GM18526 (cell line): Measurements from ENCODE around the gene USB1.
A peak's percentile ranks its signal among the peaks of the same experiment; 100 is the strongest.

Experiments used
- POLR2A ChIP-seq: IDR thresholded peaks from 3 replicates; pipeline ENCODE4 v1.6.1; 2011; ENCODE audit not compliant: insufficient read length; ENCODE audit errors: extremely low read depth

USB1 gene

DNA sequence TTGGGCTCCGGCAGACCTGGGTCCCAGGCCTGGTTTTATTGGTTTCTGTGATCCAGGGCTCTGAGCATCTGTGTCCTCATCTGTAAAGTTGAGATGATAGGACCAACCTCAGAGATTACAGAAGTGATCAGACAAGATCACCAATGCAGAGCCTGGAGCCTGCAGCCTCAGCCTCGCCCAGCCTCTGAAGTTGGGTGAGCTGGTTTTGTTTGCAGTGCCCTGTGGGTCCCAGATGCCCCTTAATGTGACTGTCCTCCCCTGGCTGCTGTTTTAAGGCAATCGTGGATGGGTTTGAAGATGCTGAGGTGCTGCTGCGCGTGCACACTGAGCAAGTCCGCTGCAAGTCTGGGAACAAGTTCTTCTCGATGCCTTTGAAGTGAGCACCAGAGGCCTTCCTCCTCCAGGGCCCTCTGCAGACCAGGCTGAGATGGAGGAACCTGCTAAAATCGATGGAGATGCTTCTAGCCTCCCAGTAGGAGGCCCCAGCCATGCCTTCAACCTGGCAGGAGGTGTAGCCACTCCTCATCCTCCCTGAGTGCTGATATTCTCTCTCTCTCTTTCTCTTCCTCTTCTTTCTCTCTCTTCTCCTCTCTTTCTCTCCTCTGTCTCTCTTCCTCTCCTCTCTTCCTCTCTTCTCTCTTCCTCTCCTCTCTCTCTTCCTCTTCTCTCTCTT, 18.8 kb downstream of the USB1 start:
- TF ChIP-seq POLR2A: no peak

DNA sequence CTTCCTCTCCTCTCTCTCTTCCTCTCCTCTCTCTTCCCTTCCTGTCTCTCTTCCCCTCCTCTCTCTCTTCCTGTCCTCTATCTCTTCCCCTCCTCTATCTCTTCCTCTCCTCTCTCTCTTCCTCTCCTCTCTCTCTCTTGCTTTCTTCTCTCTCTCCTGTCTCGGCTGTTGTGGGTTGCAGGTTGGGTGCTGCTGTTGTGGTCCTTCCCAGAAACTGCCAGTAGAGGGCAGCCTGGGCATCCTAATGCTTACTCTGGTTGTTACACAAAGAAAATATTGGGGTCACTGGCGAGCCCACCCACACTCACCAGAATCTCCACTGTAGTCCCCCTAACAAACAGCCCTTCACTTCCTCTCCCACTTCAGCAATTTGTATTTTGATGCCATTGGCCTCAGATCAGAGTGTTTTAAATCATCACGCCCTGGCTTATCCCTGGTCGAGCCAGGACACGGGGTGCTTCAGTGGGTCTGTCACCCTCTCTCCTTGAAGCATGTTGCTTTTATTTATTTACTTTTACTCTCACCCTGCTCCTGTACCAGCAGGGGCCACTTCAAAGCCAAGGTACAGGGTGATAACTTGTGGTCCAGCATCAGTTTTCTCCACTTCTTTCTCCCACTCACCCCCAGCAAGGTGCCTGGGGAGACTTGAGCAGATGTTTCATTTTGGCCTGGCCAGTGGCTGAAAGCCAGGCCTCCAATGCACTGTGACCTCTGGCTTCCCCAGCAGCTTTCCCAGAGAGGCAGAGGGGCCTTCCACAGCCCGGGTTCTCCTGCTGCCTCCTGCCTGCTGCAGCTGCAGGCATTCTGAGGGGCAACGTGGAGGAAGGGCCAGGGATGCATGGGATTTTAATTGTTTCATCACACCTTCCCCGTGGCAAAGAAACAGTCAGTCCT, 19.7 kb downstream of the USB1 start:
- no peak for TF ChIP-seq POLR2A

DNA sequence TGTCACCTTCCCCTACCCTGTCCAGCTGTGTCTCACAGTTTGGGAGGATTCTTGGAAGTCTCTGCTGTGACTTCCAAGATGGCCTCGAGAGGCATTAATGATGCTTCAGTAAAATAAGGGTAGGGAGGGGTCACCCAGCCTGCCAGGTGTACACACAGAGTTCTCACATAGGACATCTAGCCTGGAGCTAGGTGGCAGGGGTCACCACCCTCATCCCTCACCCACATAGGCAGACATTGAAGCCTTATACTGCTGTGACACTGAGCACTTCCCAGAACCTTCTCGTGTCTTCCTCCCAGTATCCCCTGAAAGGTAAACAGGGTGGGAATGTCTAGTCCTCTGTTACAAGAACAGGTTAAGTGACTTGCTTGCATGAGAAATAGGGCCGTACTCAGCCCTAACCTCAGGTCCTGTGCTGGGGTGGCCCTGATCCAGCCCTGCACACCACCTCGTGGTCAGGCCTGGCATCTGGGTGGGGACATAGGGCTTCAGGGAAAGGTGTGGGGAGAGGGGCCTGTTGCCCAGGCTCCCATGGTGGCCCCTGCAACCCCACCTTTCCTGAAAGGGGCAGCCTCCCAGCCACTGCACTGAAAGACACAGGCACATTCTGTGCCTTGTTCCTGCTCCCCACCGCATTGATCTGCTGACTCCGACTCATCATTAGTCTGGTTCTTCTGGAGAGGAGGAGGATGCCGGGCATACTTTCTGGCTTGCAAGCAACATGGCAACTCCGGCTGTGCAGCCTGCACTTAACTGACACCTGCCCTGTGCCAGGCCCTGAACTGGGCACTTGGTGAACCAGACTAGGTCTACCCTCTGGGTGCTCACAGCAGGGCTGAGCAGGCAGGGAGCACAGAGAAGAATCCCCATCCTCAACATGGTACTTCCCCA, 20.7 kb downstream of the USB1 start:
- TF ChIP-seq POLR2A: no peak

DNA sequence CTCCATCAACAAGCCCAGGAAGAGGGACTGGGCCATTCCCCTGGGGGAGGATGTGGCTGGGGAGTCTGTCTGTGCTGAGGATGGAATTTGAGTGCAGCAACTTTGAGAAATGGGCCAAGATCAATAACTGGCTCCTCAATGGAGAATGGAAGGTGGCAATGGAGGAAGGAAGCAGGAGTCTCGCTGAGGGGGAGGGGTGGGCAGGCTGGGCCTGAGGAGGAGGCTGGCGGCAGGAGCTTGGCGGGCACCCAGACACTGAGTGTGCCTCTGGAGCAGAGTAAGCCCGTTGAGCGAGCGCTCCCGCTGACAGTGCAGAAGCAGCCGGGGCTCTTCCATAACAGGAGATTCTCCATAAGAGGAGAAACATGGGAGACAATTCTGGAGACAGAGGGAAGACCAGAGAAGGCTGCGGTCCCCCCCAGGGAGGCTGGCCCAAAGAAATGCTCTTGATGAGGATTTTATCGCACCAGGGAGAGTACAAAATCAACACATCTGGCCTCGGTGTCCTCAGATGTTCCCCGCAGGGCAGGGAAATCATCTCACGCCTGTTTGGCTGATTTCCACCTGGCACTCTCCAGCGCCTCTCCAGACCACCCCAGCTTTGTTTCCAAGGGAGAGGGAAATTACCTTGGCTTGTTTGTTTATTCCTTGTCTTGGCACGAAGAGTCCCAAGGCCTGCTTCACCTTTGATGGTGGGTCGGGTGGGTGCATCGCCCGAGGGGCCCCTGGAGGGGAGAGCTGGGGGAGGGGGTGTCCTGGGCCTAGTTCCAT, 21.6 kb downstream of the USB1 start:
- no peak for TF ChIP-seq POLR2A

- TF ChIP-seq POLR2A: no peak
Observed at GRCh38 chr16:58024486-58025350, 23.5 kb downstream of the USB1 start.

DNA sequence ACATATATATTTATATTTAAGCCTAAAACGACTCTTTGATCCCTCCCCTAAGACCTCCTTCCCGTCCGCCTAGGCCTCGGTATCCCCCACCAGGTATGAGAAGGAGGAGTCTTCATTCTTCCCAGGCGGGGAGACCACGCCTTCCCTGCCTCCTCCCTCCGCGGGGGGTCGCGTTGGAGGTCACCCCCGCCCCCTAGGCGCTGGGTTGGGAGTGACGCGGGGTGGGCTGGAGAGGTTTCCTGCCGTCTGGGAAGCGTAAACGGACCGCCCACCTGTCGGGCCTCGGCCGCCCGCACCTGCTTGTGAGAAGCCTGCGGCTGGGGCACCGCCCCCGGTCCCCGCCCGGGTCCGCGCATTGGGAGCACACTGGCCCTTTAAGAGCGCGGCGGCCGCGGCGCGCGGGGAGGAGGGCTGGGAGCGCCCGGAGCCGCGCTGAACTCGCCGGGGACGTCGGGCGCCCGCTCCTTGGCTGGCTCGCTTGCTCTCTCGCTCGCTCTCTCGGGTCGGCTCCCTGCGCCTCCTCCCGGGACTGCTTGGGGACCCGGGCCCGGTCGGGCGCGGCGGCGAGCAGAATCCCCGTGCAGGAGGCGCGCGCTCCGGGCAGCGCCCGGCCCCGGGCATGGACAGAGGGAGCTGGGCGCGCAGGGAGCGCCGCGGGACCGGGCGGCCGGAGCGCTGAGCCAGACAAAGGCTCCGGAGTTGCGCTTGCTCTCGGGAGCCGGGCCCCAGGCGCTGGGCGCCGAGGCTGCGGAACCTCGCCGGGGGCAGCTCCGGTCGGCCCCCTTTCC, 24.3 kb downstream of the USB1 start, which contains the start of gene MMP15:
MMP15 (plus strand) TSS at position 404 of the 788 bp plus-strand sequence. CDS start 597 bp downstream, outside the sequence.
- TF ChIP-seq POLR2A: peak; percentile 12

DNA sequence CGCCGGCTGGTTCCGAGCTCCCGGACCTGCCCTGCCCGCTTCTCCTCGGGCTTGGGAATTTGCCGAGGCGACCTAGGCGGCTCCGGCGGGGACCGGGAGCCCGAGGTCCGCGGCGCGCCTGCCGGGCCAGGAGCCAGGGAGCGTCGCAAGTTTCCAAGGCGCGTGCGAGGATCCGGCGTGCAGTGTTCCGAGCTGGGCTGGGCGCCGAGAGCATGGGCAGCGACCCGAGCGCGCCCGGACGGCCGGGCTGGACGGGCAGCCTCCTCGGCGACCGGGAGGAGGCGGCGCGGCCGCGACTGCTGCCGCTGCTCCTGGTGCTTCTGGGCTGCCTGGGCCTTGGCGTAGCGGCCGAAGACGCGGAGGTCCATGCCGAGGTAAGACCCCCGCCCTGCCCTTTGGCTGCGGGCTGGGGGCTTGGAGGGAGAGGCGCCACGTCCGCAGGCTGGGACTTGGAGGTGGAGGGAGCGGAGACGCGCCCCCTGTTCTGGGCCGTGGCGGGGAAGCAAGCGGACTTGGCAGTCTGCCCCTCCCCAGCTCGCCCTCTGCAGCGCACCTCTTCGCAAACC, 25.0 kb downstream of the USB1 start:
- no peak for TF ChIP-seq POLR2A

- TF ChIP-seq POLR2A: no peak
Observed at GRCh38 chr16:58026705-58027160, 25.5 kb downstream of the USB1 start.

DNA sequence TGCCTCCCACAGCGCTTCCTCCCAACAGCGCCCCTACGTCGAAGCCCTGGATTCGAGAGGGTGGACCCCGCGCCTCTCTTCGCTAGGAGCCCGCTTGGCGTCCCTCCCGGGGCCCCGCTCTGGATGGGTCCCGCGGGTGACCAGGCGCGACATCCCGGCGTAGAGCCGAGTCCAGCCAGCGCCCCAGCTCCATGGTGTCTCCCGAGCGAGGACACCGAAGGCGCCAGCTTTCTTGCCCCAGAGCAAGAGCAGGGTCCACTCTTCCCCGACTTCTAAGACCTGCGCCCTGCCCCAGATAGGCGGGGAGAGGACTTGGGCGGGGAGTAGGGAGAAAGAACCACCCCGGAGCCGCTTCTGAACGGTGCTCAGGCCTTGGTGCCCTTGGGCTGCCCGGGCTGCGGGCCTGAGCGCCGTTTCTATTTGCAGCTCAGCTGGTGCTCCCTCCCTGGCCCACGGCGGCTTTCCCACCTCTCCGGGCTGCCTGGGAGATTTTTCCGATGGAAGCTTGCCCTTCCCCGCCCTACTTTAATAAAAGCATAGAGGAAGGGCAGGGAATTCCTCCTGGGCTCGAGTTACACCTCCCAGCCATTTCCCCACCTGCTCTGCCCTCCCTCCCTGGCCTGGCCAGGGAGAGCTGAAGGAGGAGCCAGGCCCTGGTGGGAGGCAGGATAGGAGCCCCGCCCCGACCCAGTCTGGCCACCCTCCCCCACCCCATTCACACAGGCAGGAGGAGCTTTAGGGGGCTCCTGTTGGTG, 26.1 kb downstream of the USB1 start:
- no peak for TF ChIP-seq POLR2A

GRCh38 chr16:58027916-58028455, 26.8 kb downstream of the USB1 start:
- TF ChIP-seq POLR2A: no peak

DNA sequence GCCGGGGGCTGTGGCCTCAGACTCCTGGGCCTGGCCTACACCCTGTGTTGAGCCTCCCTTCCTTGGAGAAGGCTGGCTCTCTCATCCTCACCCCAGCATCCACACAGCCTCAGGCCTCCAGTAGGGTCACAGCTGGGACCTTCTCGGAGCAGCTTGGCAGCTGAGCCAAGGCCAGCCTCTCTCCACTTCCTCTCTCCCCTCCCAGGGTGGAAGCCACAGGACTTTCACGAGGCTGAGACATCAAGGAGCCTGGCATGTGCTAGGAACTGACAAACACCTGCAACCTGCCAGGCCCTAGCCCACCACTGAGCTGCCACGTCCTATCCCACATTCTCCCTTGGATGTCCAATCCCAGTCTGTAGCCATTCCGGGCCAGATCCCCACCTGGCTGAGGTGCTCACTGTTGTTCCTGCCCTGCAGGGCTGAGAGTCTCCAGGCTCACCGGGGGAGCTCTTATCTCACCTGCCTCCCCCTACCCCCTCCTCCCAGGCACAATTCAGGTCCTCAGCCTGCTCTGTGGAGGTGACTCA, 27.4 kb downstream of the USB1 start:
- no peak for TF ChIP-seq POLR2A
